Spleen (tissue), 11 donors: ENCODE results near the gene AFDN. TPM values are rescaled to one million over a fixed set of nuclear protein-coding genes. Genes with fewer than 3 reads are reported as not detected.

Source experiments
- DNase-seq: peaks from one replicate; pipeline ENCODE4 v3.0.0-alpha.2; 2020
- H3K27ac ChIP-seq, 8 donors: fragments of 200-600 bp; sonication (generic) in 7 of 8; 1 replicate in 4 of 8; 2 replicates in 4 of 8; pipeline versions ENCODE4 v1.5.0 to v1.8.0; 2016 to 2021; ENCODE audit warnings: inconsistent platforms in 4 of 8, mild to moderate bottlenecking in 4 of 8, moderate library complexity in 1 of 8
- H3K27me3 ChIP-seq, 7 donors: fragments of 200-600 bp; sonication (generic) in 6 of 7; replicated peaks in 1 of 7; 1 replicate in 4 of 7; 2 replicates in 3 of 7; pipeline versions ENCODE4 v1.5.0 to v1.8.0; 2016 to 2021; ENCODE audit warnings: inconsistent platforms in 3 of 7, mild to moderate bottlenecking in 1 of 7
- H3K36me3 ChIP-seq, 6 donors: fragments of 200-600 bp; sonication (generic) in 5 of 6; 1 replicate in 4 of 6; 2 replicates in 2 of 6; pipeline versions ENCODE4 v1.5.0 to v1.8.0; 2016 to 2021; ENCODE audit warnings: inconsistent platforms in 2 of 6
- H3K4me1 ChIP-seq, 6 donors: fragments of 200-600 bp; sonication (generic) in 5 of 6; 1 replicate in 3 of 6; 2 replicates in 3 of 6; pipeline versions ENCODE4 v1.5.0 to v1.8.0; 2016 to 2021; ENCODE audit warnings: inconsistent platforms in 3 of 6
- H3K4me3 ChIP-seq, 8 donors: fragments of 200-600 bp; sonication (generic) in 7 of 8; 1 replicate in 4 of 8; 2 replicates in 4 of 8; pipeline versions ENCODE4 v1.5.0 to v1.8.0; 2016 to 2021; ENCODE audit warnings: inconsistent platforms in 4 of 8, mild to moderate bottlenecking in 4 of 8, moderate library complexity in 2 of 8
- H3K9me3 ChIP-seq, 8 donors: fragments of 200-600 bp; sonication (generic) in 7 of 8; 1 replicate in 4 of 8; 2 replicates in 4 of 8; pipeline versions ENCODE4 v1.5.0 to v1.8.0; 2016 to 2021; ENCODE audit warnings: inconsistent platforms in 4 of 8
- POLR2A ChIP-seq, 3 donors: fragments of 450-650 bp; IDR thresholded peaks; one replicate each; pipeline ENCODE4 v1.5.1; 2017; ENCODE audit warnings: antibody characterized with exemption in 3 of 3, mild to moderate bottlenecking in 1 of 3
- POLR2AphosphoS5 ChIP-seq, 3 donors: sonication (generic); formaldehyde crosslinking; IDR thresholded peaks; one replicate each; pipeline ENCODE4 v1.5.1; 2017; ENCODE audit warnings: antibody characterized with exemption in 3 of 3
- WGBS, 5 donors: extraction: QIAGEN DNeasy Blood & Tissue Kit in 3 of 5; methylation state at CpG; one replicate each; pipeline versions ENCODE4 v1.1.5 to v1.1.7; 2013 to 2018; 5-methylcytosine and 5-hydroxymethylcytosine counted together
- intact Hi-C: fragments of 100-400 bp; cut with DNase I; formaldehyde crosslinking; loops from one replicate; pipeline ENCODE4 v1.15.0; 2023; ENCODE audit warnings: low total_unique reads
- polyA plus RNA-seq, 3 donors: library from polyadenylated mRNA; stranded (reverse); fragments of 200-250 nt; gene quantifications; one replicate each; pipeline ENCODE4 v1.2.1, GENCODE V29; 2013
- total RNA-seq, 7 donors: library from RNA; depleted of rRNA in 3 of 7; stranded (reverse); fragments of >200 nt in 3 of 7; fragmentation: NEBNext Ultra II Directional in 4 of 7; extraction: Animal tissue kit (Norgen Biotek cat#: 25700) in 4 of 7; gene quantifications; one replicate each; pipeline versions ENCODE4 v1.1.0 to v1.2.1, GENCODE V29; 2016 to 2021
- TF ChIP-seq, protein P1 (sequence below), 11 experiments: fragments of 200-600 bp in 7 of 11; fragments of 450-650 bp in 4 of 11; sonication (generic) in 4 of 11; IDR thresholded peaks in 8 of 11; conservative IDR thresholded peaks in 3 of 11; 1 replicate in 7 of 11; 2 replicates in 4 of 11; pipeline versions ENCODE4 v1.4.0 to v1.8.0; 2016 to 2021; ENCODE audit warnings: antibody characterized with exemption in 11 of 11, inconsistent platforms in 4 of 11, mild to moderate bottlenecking in 1 of 11
- donor health status: healthy with polysubstance abuse.
- donor health status: DM: no; HTN: no; CAD: no; lungs with moderate emphysema.
- donor health status: DM: no; HTN: no; CAD: no.
- donor health status: Bipolar disorder and iron deficiency.
- donor health status: healthy.
- donor health status: DM: no; HTN: no; CAD: no.
- donor health status: DM: yes; HTN: yes; CAD: no.

The AFDN gene
- total and polyA plus RNA-seq, 10 donors = 7.4 to 148 (median 102) TPM

DNA sequence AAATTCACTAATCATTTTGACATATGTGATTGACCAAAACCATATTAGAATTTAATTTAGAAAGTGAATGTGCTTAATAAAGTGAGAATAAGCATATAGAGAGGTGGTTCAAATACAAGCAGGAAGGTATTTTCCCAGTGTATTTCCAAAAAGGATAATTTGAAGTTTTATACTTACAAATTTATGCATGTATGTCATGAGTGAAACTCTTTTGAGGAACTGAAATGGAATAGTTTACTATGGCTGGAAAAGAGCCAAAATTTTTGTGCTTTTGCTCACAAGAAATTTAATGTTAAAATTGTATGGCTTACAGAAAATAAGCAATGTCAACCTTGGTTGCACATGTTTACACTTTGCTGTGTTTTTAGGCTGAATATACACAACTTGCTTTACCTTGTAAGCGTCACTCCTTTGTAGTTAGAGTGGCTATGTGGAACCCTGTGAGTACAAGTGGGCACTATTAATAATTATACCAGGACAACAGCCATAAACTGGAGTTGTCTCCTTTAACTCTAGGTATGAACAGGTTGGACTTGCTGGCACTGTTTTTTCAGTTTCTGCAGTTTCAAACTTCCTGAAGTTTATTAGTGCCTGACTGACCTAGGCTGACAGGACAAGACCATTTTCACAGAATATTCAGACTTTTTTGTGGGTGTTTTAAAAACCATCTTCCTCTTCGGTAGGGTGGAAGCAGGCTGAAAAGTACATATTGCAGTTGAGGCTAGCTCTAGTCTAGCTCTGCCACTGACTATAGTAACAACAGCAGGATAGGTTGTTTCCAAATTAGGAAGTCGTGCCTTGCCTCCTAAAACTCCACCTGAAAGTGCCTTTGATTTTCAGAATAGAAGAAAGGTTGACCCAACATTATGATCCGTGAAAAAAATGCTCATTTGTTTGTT, 6.0 kb downstream of the AFDN start:
- 23 to 37% (median 26%) methylated on average over 4 of the region's 4 CpGs for WGBS, 5 donors
- Histone ChIP-seq H3K27me3 (peaks cover 0 to 34% (median 4%) of the 10 kb centered on the region in 7 donors), H3K36me3 (no peaks in the 10 kb centered on the region), H3K4me3 (peak overlapping the region in 1 of 8 donors; percentile 14), H3K27ac (peak overlapping the region in 5 of 8 donors; percentile 12 to 61 (median 40)), H3K4me1 (peaks cover 0 to 71% (median 43%) of the 10 kb centered on the region in 6 donors), H3K9me3 (no peaks in the 10 kb centered on the region)
- intact Hi-C loops = no loop called here
- TF ChIP-seq, protein P1, sequence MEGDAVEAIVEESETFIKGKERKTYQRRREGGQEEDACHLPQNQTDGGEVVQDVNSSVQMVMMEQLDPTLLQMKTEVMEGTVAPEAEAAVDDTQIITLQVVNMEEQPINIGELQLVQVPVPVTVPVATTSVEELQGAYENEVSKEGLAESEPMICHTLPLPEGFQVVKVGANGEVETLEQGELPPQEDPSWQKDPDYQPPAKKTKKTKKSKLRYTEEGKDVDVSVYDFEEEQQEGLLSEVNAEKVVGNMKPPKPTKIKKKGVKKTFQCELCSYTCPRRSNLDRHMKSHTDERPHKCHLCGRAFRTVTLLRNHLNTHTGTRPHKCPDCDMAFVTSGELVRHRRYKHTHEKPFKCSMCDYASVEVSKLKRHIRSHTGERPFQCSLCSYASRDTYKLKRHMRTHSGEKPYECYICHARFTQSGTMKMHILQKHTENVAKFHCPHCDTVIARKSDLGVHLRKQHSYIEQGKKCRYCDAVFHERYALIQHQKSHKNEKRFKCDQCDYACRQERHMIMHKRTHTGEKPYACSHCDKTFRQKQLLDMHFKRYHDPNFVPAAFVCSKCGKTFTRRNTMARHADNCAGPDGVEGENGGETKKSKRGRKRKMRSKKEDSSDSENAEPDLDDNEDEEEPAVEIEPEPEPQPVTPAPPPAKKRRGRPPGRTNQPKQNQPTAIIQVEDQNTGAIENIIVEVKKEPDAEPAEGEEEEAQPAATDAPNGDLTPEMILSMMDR (IDR thresholded peaks at IDR 0.05 in 8 of 11, conservative IDR thresholded peaks at IDR 0.05 in 3 of 11) = no peak
- no peak for TF ChIP-seq POLR2AphosphoS5 (IDR thresholded peaks at IDR 0.05)
- TF ChIP-seq POLR2A (IDR thresholded peaks at IDR 0.05) = no peak
- DNase-seq = no peak

- H3K36me3 ChIP-seq = no peaks in the 10 kb centered on the region
- peak overlapping the region in 1 of 8 donors; percentile 14 for H3K4me3 ChIP-seq
- 12 to 24% (median 18%) methylated on average over 2 of the region's 2 CpGs for WGBS, 5 donors
- intact Hi-C loops = no loop called here
- no peak for DNase-seq
- no peaks in the 10 kb centered on the region for H3K9me3 ChIP-seq
- TF ChIP-seq POLR2A (IDR thresholded peaks at IDR 0.05) = no peak
- TF ChIP-seq POLR2AphosphoS5 (IDR thresholded peaks at IDR 0.05) = no peak
- TF ChIP-seq, protein P1 (IDR thresholded peaks at IDR 0.05 in 8 of 11, conservative IDR thresholded peaks at IDR 0.05 in 3 of 11) = no peak
- H3K27me3 ChIP-seq = peaks cover 0 to 28% (median under 1%) of the 10 kb centered on the region in 7 donors
- H3K27ac ChIP-seq = peak overlapping the region in 6 of 8 donors; percentile 10 to 61 (median 31)
- H3K4me1 ChIP-seq = peaks cover 0 to 65% (median 37%) of the 10 kb centered on the region in 6 donors
These were observed 6.7 kb downstream of the AFDN start for GRCh38 chr6:167833396-167833763.

GRCh38 chr6:167835260-167835659, 8.5 kb downstream of the AFDN start:
- H3K4me1 ChIP-seq = peaks cover 0 to 54% (median 29%) of the 10 kb centered on the region in 6 donors
- no peak for DNase-seq
- TF ChIP-seq POLR2A (IDR thresholded peaks at IDR 0.05) = no peak
- no peak for TF ChIP-seq POLR2AphosphoS5 (IDR thresholded peaks at IDR 0.05)
- TF ChIP-seq, protein P1 (IDR thresholded peaks at IDR 0.05 in 8 of 11, conservative IDR thresholded peaks at IDR 0.05 in 3 of 11) = no peak
- no peaks in the 10 kb centered on the region for H3K9me3 ChIP-seq
- H3K27ac ChIP-seq = no peak overlapping the region
- WGBS, 5 donors = 70 to 87% (median 79%) methylated on average over 3 of the region's 3 CpGs
- H3K36me3 ChIP-seq = no peaks in the 10 kb centered on the region
- intact Hi-C loops = no loop called here
- peaks cover 0 to 9% (median 0%) of the 10 kb centered on the region in 7 donors for H3K27me3 ChIP-seq
- H3K4me3 ChIP-seq = no peak overlapping the region

DNA sequence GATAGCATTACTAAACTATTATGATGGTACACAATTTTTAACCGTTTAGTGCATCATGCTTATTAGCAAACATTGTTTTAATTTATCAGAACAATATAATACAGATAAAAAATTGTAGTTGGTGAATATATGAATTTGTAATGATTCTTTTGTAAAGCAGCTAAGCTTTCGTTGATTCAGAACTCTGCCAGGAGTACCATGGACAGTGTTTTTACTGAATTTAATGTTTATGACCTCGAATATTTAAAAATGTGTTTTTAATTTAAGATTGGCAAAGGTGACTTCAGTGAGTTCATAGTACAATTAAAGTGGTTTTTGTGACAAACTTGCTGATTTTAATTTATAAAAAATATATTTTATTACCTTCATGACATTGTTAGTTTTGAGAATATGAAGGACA, 10.0 kb downstream of the AFDN start:
- Histone ChIP-seq H3K4me3 (no peak overlapping the region), H3K27me3 (no peaks in the 10 kb centered on the region), H3K4me1 (peaks cover 0 to 51% (median 27%) of the 10 kb centered on the region in 6 donors), H3K9me3 (no peaks in the 10 kb centered on the region), H3K36me3 (no peaks in the 10 kb centered on the region), H3K27ac (no peak overlapping the region)
- TF ChIP-seq POLR2AphosphoS5 (IDR thresholded peaks at IDR 0.05) (no peak), POLR2A (IDR thresholded peaks at IDR 0.05) (no peak)
- TF ChIP-seq, protein P1 (IDR thresholded peaks at IDR 0.05 in 8 of 11, conservative IDR thresholded peaks at IDR 0.05 in 3 of 11) = no peak
- intact Hi-C loops = no loop called here
- no peak for DNase-seq
- WGBS, 5 donors = 78 to 90% (median 80%) methylated on average over 3 of the region's 3 CpGs
